GM18499 (cell line): ENCODE measurements around the gene GSPT1.
"Not testable (repeated sequence)": the region's sequence is repeated elsewhere in the genome, so short reads cannot be mapped to it uniquely, and the experiment has no call there.

Source experiments
- ATAC-seq: cut with Tn5 transposase; IDR thresholded peaks from one replicate; pipeline ENCODE4 v1.9.1; 2021; ENCODE audit warnings: moderate number of reproducible peaks; ENCODE audit not compliant: insufficient read depth, unreplicated experiment

GSPT1 gene

DNA sequence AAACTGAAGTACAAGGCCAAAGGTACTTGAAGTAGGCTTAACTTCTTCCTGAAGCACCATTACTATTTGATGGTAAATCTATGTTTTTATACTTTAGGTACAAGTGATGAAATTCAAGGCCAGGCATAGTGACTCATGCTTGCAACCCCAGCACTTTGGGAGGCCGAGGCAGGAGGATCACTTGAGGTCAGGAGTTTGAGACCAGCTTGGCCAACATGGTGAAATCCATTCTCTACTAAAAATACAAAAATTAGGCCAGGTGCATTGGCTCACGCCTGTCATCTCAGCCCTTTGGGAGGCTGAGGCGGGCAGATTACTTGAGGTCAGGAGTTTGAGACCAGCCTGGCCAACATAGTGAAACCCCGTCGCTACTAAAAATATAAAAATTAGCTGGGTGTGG lies 92.1 kb downstream of the GSPT1 start:
- not testable (repeated sequence) for ATAC-seq

DNA sequence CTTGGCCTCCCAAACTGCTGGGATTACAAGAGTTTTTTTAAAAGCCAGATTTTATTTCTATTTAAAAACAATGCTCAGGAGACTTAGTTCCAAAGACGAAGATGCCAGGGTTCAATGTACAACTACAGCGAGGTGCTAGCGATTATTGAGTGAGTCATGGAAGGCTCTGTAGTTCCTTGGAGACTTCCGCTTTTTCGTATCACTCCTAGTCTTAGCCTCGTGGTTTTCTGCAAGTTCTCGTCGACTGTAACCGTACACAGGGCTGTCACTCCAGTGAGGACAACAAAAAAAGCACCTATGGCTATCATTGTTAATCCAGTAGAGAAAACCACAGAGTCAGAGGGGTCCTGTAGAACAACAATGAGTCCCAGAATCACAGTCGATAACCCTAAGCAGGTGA lies 96.0 kb downstream of the GSPT1 start:
- ATAC-seq, result no peak

DNA sequence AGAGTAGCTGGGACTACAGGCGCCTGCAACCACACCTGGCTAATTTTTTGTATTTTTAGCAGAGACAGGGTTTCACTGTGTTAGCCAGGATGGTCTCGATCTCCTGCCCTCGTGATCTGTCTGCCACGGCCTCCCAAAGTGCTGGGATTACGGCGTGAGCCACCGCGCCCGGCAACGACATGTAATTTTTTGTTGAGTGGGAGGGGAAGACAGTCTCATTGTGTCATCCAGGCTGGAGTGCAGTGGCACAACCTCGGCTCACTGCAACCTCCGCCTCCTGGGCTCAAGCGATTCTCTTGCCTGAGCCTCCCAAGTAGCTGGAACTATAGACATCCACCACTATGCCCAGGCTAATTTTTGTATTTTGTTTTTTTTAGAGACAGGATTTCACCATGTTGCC lies 96.8 kb downstream of the GSPT1 start:
- ATAC-seq, result not testable (repeated sequence)
